Activated CD4-positive, alpha-beta memory T cell treated with anti-CD3 and anti-CD28 coated beads for 36 hours (primary cell): Measurements from ENCODE around the gene CACNG4. TPM values are rescaled to one million over a fixed set of nuclear protein-coding genes. Genes with fewer than 3 reads are reported as not detected.

Experiments
- CTCF ChIA-PET: fragments of 350-600 bp; sonication (Branson Sonifier 250); formaldehyde crosslinking; loops from one replicate; lab custom pipeline; 2021; ENCODE audit warnings: antibody characterized with exemption, inconsistent platforms; lab: Charles Lee
- POLR2A ChIA-PET: fragments of 350-600 bp; sonication (Branson Sonifier 250); formaldehyde crosslinking; loops from one replicate; lab custom pipeline; 2021; ENCODE audit warnings: antibody characterized with exemption; lab: Charles Lee
- DNase-seq: peaks from one replicate; pipeline ENCODE4 v3.0.0-alpha.2; 2020
- H3K27ac Mint-ChIP-seq: one replicate; pipeline ENCODE4 v1.8.0; 2021; ENCODE audit warnings: mixed read lengths
- H3K27me3 Mint-ChIP-seq: one replicate; pipeline ENCODE4 v1.8.0; 2021; ENCODE audit warnings: mixed read lengths
- H3K36me3 Mint-ChIP-seq: one replicate; pipeline ENCODE4 v1.8.0; 2021; ENCODE audit warnings: mixed read lengths
- H3K4me1 Mint-ChIP-seq: one replicate; pipeline ENCODE4 v1.8.0; 2021; ENCODE audit warnings: low read depth, mixed read lengths
- H3K4me3 Mint-ChIP-seq: one replicate; pipeline ENCODE4 v1.8.0; 2021; ENCODE audit warnings: mild to moderate bottlenecking, mixed read lengths
- H3K9me3 Mint-ChIP-seq: one replicate; pipeline ENCODE4 v1.8.0; 2021; ENCODE audit warnings: mixed read lengths
- intact Hi-C: fragments of 100-400 bp; cut with micrococcal nuclease; formaldehyde crosslinking; loops from one replicate; pipeline ENCODE4 v1.15.1; 2023
- total RNA-seq, 2 experiments: library from RNA; stranded (reverse); gene quantifications; one replicate each; pipeline ENCODE4 v1.2.3, GENCODE V29; 2021

Gene CACNG4
- total RNA-seq, 2 experiments from 2014 or later = not detected

GRCh38 chr17:66946251-66946650, 18.3 kb upstream of the CACNG4 start:
- peaks cover 43% of the 10 kb centered on the region for H3K27me3 Mint-ChIP-seq
- H3K27ac Mint-ChIP-seq = no peak overlapping the region
- H3K9me3 Mint-ChIP-seq = no peaks in the 10 kb centered on the region
- no peak overlapping the region for H3K4me3 Mint-ChIP-seq
- intact Hi-C loops = no loop called here
- ChIA-PET POLR2A (no interaction called here), CTCF (no interaction called here)
- peaks cover 7% of the 10 kb centered on the region for H3K4me1 Mint-ChIP-seq
- no peaks in the 10 kb centered on the region for H3K36me3 Mint-ChIP-seq
- no peak for DNase-seq

GRCh38 chr17:66947311-66947710, 17.2 kb upstream of the CACNG4 start:
- no peak for DNase-seq
- H3K27me3 Mint-ChIP-seq = peaks cover 39% of the 10 kb centered on the region
- no peak overlapping the region for H3K27ac Mint-ChIP-seq
- H3K9me3 Mint-ChIP-seq = no peaks in the 10 kb centered on the region
- peaks cover 7% of the 10 kb centered on the region for H3K4me1 Mint-ChIP-seq
- no peak overlapping the region for H3K4me3 Mint-ChIP-seq
- H3K36me3 Mint-ChIP-seq = no peaks in the 10 kb centered on the region
- ChIA-PET CTCF (no interaction called here), POLR2A (no interaction called here)
- intact Hi-C loops = no loop called here

GRCh38 chr17:66948061-66948750, 16.3 kb upstream of the CACNG4 start:
- Mint-ChIP-seq H3K9me3 (no peaks in the 10 kb centered on the region), H3K27ac (no peak overlapping the region), H3K4me1 (peaks cover 7% of the 10 kb centered on the region), H3K4me3 (no peak overlapping the region), H3K36me3 (no peaks in the 10 kb centered on the region), H3K27me3 (peaks cover 34% of the 10 kb centered on the region)
- ChIA-PET CTCF (no interaction called here), POLR2A (no interaction called here)
- intact Hi-C loops = no loop called here
- DNase-seq = no peak

- ChIA-PET CTCF (no interaction called here), POLR2A (interaction anchor here (0.7 kb wide), 1 partner anchor 53 kb away, joined by 3 read pairs; no protein-coding TSS in a partner anchor)
- Mint-ChIP-seq H3K36me3 (no peaks in the 10 kb centered on the region), H3K27me3 (peaks cover 25% of the 10 kb centered on the region), H3K4me1 (peaks cover 7% of the 10 kb centered on the region), H3K27ac (no peak overlapping the region), H3K9me3 (no peaks in the 10 kb centered on the region), H3K4me3 (no peak overlapping the region)
- no peak for DNase-seq
- intact Hi-C loops = no loop called here
Measured at GRCh38 chr17:66949501-66949900, 15.0 kb upstream of the CACNG4 start.

- Mint-ChIP-seq H3K27ac (no peak overlapping the region), H3K4me3 (no peak overlapping the region), H3K36me3 (no peaks in the 10 kb centered on the region), H3K4me1 (peaks cover 4% of the 10 kb centered on the region), H3K27me3 (peaks cover 18% of the 10 kb centered on the region), H3K9me3 (no peaks in the 10 kb centered on the region)
- intact Hi-C loops = no loop called here
- DNase-seq = no peak
- CTCF ChIA-PET = no interaction called here
- POLR2A ChIA-PET = no interaction called here
Measured at GRCh38 chr17:66950325-66950724, 14.2 kb upstream of the CACNG4 start.

- no peaks in the 10 kb centered on the region for H3K9me3 Mint-ChIP-seq
- H3K4me3 Mint-ChIP-seq = no peak overlapping the region
- peaks cover 10% of the 10 kb centered on the region for H3K27me3 Mint-ChIP-seq
- H3K27ac Mint-ChIP-seq = no peak overlapping the region
- POLR2A ChIA-PET = no interaction called here
- intact Hi-C loops = no loop called here
- CTCF ChIA-PET = no interaction called here
- DNase-seq = no peak
- H3K36me3 Mint-ChIP-seq = no peaks in the 10 kb centered on the region
- peaks cover under 1% of the 10 kb centered on the region for H3K4me1 Mint-ChIP-seq
Measured at GRCh38 chr17:66950886-66951604, 13.5 kb upstream of the CACNG4 start.

- CTCF ChIA-PET = no interaction called here
- no peaks in the 10 kb centered on the region for H3K9me3 Mint-ChIP-seq
- intact Hi-C loops = no loop called here
- no peak for DNase-seq
- H3K27me3 Mint-ChIP-seq = peaks cover 5% of the 10 kb centered on the region
- POLR2A ChIA-PET = no interaction called here
- no peak overlapping the region for H3K27ac Mint-ChIP-seq
- H3K36me3 Mint-ChIP-seq = no peaks in the 10 kb centered on the region
- no peaks in the 10 kb centered on the region for H3K4me1 Mint-ChIP-seq
- no peak overlapping the region for H3K4me3 Mint-ChIP-seq
Measured at GRCh38 chr17:66951605-66951953, 12.9 kb upstream of the CACNG4 start.

GRCh38 chr17:66952031-66952524, 12.4 kb upstream of the CACNG4 start:
- POLR2A ChIA-PET = no interaction called here
- Mint-ChIP-seq H3K4me1 (no peaks in the 10 kb centered on the region), H3K27ac (no peak overlapping the region)

GRCh38 chr17:66952681-66953629, 11.6 kb upstream of the CACNG4 start:
- Mint-ChIP-seq H3K4me3 (no peak overlapping the region), H3K36me3 (no peaks in the 10 kb centered on the region), H3K27ac (no peak overlapping the region), H3K4me1 (no peaks in the 10 kb centered on the region), H3K27me3 (no peaks in the 10 kb centered on the region), H3K9me3 (no peaks in the 10 kb centered on the region)
- DNase-seq = no peak
- ChIA-PET CTCF (no interaction called here), POLR2A (no interaction called here)
- intact Hi-C loops = no loop called here

More at GRCh38 chr17:66952031-66952524, 12.4 kb upstream of the CACNG4 start:
- H3K4me3 Mint-ChIP-seq = no peak overlapping the region
- intact Hi-C loops = no loop called here
- H3K9me3 Mint-ChIP-seq = no peaks in the 10 kb centered on the region
- no peak for DNase-seq
- H3K27me3 Mint-ChIP-seq = peaks cover under 1% of the 10 kb centered on the region
- CTCF ChIA-PET = no interaction called here
- no peaks in the 10 kb centered on the region for H3K36me3 Mint-ChIP-seq

- intact Hi-C loops = no loop called here
- ChIA-PET CTCF (no interaction called here), POLR2A (no interaction called here)
- no peak for DNase-seq
- H3K4me1 Mint-ChIP-seq = no peaks in the 10 kb centered on the region
- H3K27me3 Mint-ChIP-seq = no peaks in the 10 kb centered on the region
- H3K9me3 Mint-ChIP-seq = no peaks in the 10 kb centered on the region
- no peak overlapping the region for H3K27ac Mint-ChIP-seq
- H3K4me3 Mint-ChIP-seq = no peak overlapping the region
- no peaks in the 10 kb centered on the region for H3K36me3 Mint-ChIP-seq
Measured at GRCh38 chr17:66953630-66954020, 10.9 kb upstream of the CACNG4 start.

GRCh38 chr17:66954632-66955031, 9.9 kb upstream of the CACNG4 start:
- Mint-ChIP-seq H3K4me3 (no peak overlapping the region), H3K27ac (no peak overlapping the region), H3K4me1 (no peaks in the 10 kb centered on the region), H3K27me3 (peaks cover 2% of the 10 kb centered on the region), H3K36me3 (no peaks in the 10 kb centered on the region), H3K9me3 (no peaks in the 10 kb centered on the region)
- ChIA-PET CTCF (no interaction called here), POLR2A (no interaction called here)
- DNase-seq = no peak
- intact Hi-C loops = no loop called here

GRCh38 chr17:66955821-66956220, 8.7 kb upstream of the CACNG4 start:
- H3K36me3 Mint-ChIP-seq = no peaks in the 10 kb centered on the region
- CTCF ChIA-PET = no interaction called here
- intact Hi-C loops = no loop called here

More at GRCh38 chr17:66955821-66956220, 8.7 kb upstream of the CACNG4 start:
- Mint-ChIP-seq H3K27ac (no peak overlapping the region), H3K4me1 (no peaks in the 10 kb centered on the region), H3K4me3 (no peak overlapping the region), H3K27me3 (peaks cover 3% of the 10 kb centered on the region), H3K9me3 (no peaks in the 10 kb centered on the region)
- no peak for DNase-seq
- POLR2A ChIA-PET = no interaction called here
